Activated CD8-positive, alpha-beta memory T cell treated with anti-CD3 and anti-CD28 coated beads, Interleukin-2, amount 50 U/mL, for 24 hours (primary cell): ENCODE data around the gene SPPL2B.

ENCODE experiments used
- DNase-seq: peaks from one replicate; pipeline ENCODE4 v3.0.0-alpha.2; 2020; ENCODE audit errors: extremely low read depth

Gene SPPL2B

GRCh38 chr19:2323707-2324106 is 4.8 kb upstream of the SPPL2B start:
- DNase-seq = no peak

GRCh38 chr19:2324220-2324948 is 4.1 kb upstream of the SPPL2B start:
- DNase-seq = no peak

GRCh38 chr19:2325281-2326046 is 3.0 kb upstream of the SPPL2B start:
- DNase-seq = no peak

- DNase-seq = no peak
Measured at GRCh38 chr19:2326699-2327360, 1.7 kb upstream of the SPPL2B start.

GRCh38 chr19:2327773-2328400 is 597 bp upstream of the SPPL2B start:
- peak; percentile 32 for DNase-seq

GRCh38 chr19:2329149-2329478 is 630 bp downstream of the SPPL2B start:
- no peak for DNase-seq

GRCh38 chr19:2329501-2329916 is 1.0 kb downstream of the SPPL2B start:
- no peak for DNase-seq

- no peak for DNase-seq
Measured at GRCh38 chr19:2330255-2330631, 1.8 kb downstream of the SPPL2B start.

- no peak for DNase-seq
Measured at GRCh38 chr19:2330632-2331284, 2.3 kb downstream of the SPPL2B start.

GRCh38 chr19:2331601-2332246 is 3.2 kb downstream of the SPPL2B start:
- DNase-seq = no peak

GRCh38 chr19:2332341-2333026 is 4.0 kb downstream of the SPPL2B start:
- no peak for DNase-seq

- no peak for DNase-seq
Measured at GRCh38 chr19:2333027-2333806, 4.7 kb downstream of the SPPL2B start.

GRCh38 chr19:2333807-2334211 is 5.3 kb downstream of the SPPL2B start:
- DNase-seq = no peak

GRCh38 chr19:2334426-2334825 is 5.9 kb downstream of the SPPL2B start:
- no peak for DNase-seq

GRCh38 chr19:2334986-2335846 is 6.7 kb downstream of the SPPL2B start:
- no peak for DNase-seq

GRCh38 chr19:2335848-2336247 is 7.4 kb downstream of the SPPL2B start:
- DNase-seq = no peak

- no peak for DNase-seq
Measured at GRCh38 chr19:2336528-2337328, 8.2 kb downstream of the SPPL2B start.

- DNase-seq = no peak
Measured at GRCh38 chr19:2337329-2337707, 8.8 kb downstream of the SPPL2B start.
